OCI-LY1 (cell line): ENCODE results near the gene PPP1R17.

Source experiments
- H2AFZ ChIP-seq: fragments of 200-600 bp; sonication (generic), shearing (Covaris generic); 2 replicates; pipeline ENCODE4 v1.6.0; 2014; ENCODE audit warnings: antibody characterized with exemption, mild to moderate bottlenecking, low read length
- H3F3A ChIP-seq: fragments of 200-600 bp; sonication (generic), shearing (Covaris generic); 2 replicates; pipeline ENCODE4 v1.6.0; 2014; ENCODE audit warnings: mild to moderate bottlenecking, antibody characterized with exemption, low read length, moderate library complexity; ENCODE audit not compliant: insufficient read depth
- H3K27ac ChIP-seq: fragments of 200-600 bp; sonication (generic); 2 replicates; pipeline ENCODE4 v1.5.1; 2014; ENCODE audit warnings: low read length, mixed run types, mild to moderate bottlenecking, low read depth; ENCODE audit not compliant: poor library complexity, severe bottlenecking
- H3K27me3 ChIP-seq: fragments of 200-600 bp; sonication (generic); 2 replicates; pipeline ENCODE4 v1.6.0; 2014; ENCODE audit warnings: antibody characterized with exemption, mild to moderate bottlenecking, low read length, moderate library complexity; ENCODE audit not compliant: insufficient read depth
- H3K36me3 ChIP-seq: fragments of 200-600 bp; sonication (generic); 2 replicates; pipeline ENCODE4 v1.6.1; 2014; ENCODE audit warnings: mild to moderate bottlenecking, antibody characterized with exemption, low read length, moderate library complexity, mixed read lengths; ENCODE audit not compliant: insufficient read depth
- H3K4me1 ChIP-seq: fragments of 200-600 bp; sonication (generic); 2 replicates; pipeline ENCODE4 v1.5.1; 2014; ENCODE audit warnings: mild to moderate bottlenecking, low read length, moderate library complexity; ENCODE audit not compliant: insufficient read depth, severe bottlenecking
- H3K4me2 ChIP-seq: fragments of 200-600 bp; sonication (generic), shearing (Covaris generic); 2 replicates; pipeline ENCODE4 v1.6.1; 2014; ENCODE audit warnings: low read length
- H3K4me3 ChIP-seq: fragments of 200-600 bp; sonication (generic); 2 replicates; pipeline ENCODE4 v1.5.1; 2014; ENCODE audit warnings: low read length, low read depth, mild to moderate bottlenecking, mixed read lengths; ENCODE audit not compliant: poor library complexity, severe bottlenecking
- H3K79me2 ChIP-seq: fragments of 200-600 bp; shearing (Covaris generic); 2 replicates; pipeline ENCODE4 v1.6.1; 2016; ENCODE audit warnings: mixed run types, low read length, mixed read lengths; ENCODE audit not compliant: insufficient read depth
- H3K9ac ChIP-seq: fragments of 200-600 bp; sonication (generic), shearing (Covaris generic); 2 replicates; pipeline ENCODE4 v1.6.1; 2014; ENCODE audit warnings: mild to moderate bottlenecking, low read length, mixed read lengths
- H3K9me2 ChIP-seq: fragments of 200-600 bp; sonication (generic), shearing (Covaris generic); 2 replicates; pipeline ENCODE4 v1.6.1; 2014; ENCODE audit warnings: low read depth, mild to moderate bottlenecking, low read length, mixed read lengths
- H3K9me3 ChIP-seq: fragments of 200-600 bp; shearing (Covaris generic); 2 replicates; pipeline ENCODE4 v1.6.1; 2014; ENCODE audit warnings: low read length, mixed read lengths
- H4K20me1 ChIP-seq: fragments of 200-600 bp; sonication (generic), shearing (Covaris generic); 2 replicates; pipeline ENCODE4 v1.6.0; 2016; ENCODE audit warnings: mild to moderate bottlenecking, low read length; ENCODE audit not compliant: insufficient read depth
- EZH2 ChIP-seq: fragments of 200-600 bp; sonication (generic), shearing (Covaris generic); IDR thresholded peaks from 2 replicates; pipeline ENCODE4 v1.8.0; 2017; ENCODE audit warnings: borderline replicate concordance, mixed run types, mild to moderate bottlenecking, antibody characterized with exemption, low read length, moderate library complexity, mixed read lengths
- TF ChIP-seq, protein P1 (sequence below): fragments of 200-600 bp; sonication (generic), shearing (Covaris generic); IDR thresholded peaks from 2 replicates; pipeline ENCODE4 v1.5.1; 2017; ENCODE audit warnings: mild to moderate bottlenecking, antibody characterized with exemption, low read length, moderate library complexity, mixed read lengths

PPP1R17 gene

DNA sequence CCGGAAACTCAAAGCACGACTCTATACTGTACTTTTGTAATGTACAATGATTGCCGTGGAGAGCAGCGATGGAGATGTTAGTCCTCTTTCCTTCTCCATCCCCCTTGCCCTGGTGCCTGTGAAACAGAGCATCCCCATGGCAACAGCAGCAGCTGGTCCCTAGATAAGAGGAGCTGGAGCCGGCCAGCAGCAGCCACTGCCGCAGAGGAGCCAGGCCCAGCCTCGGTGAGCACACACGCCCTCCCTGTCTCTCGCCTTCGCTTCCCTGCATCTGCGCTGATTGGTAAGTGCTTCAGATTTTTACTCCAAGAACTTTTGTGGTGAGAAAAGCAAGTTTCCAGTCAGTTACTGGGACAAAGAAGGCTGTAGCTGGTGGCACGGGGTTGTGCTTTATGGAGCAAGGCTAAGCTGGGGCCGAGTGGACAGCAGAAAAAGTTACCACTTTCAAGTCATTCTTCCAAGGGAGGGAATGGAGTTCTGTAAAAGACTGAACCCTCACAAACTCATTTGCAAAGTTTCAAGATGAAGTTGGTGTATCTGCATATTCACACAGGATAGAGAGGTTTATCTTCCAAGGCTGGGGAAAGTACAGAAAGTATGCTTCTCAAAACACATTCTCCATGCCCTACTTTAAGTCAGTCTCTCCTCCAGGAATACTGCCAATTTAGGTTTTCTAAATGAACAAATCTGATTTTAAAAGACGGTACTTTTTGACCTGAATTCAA, at the start of gene PPP1R17:
Gene PPP1R17, plus strand, starts transcription at position 192 of the 725 bp plus-strand sequence. CDS start 5,227 bp downstream, outside the sequence.
- Histone ChIP-seq H3K27me3 (no peaks in the 10 kb centered on the region), H4K20me1 (no peaks in the 10 kb centered on the region), H3K4me3 (no peak within 1 kb of the TSS), H3K9me2 (no peaks in the 10 kb centered on the region), H3K4me1 (no peaks in the 10 kb centered on the region), H3K9ac (no peak within 1 kb of the TSS), H3K9me3 (no peaks in the 10 kb centered on the region), H3K79me2 (no peaks in the 10 kb centered on the region), H3K36me3 (no peaks in the 10 kb centered on the region), H3K27ac (no peak within 1 kb of the TSS), H3F3A (no peaks in the 10 kb centered on the region), H3K4me2 (no peak within 1 kb of the TSS), H2AFZ (no peak within 1 kb of the TSS)
- TF ChIP-seq, protein P1, sequence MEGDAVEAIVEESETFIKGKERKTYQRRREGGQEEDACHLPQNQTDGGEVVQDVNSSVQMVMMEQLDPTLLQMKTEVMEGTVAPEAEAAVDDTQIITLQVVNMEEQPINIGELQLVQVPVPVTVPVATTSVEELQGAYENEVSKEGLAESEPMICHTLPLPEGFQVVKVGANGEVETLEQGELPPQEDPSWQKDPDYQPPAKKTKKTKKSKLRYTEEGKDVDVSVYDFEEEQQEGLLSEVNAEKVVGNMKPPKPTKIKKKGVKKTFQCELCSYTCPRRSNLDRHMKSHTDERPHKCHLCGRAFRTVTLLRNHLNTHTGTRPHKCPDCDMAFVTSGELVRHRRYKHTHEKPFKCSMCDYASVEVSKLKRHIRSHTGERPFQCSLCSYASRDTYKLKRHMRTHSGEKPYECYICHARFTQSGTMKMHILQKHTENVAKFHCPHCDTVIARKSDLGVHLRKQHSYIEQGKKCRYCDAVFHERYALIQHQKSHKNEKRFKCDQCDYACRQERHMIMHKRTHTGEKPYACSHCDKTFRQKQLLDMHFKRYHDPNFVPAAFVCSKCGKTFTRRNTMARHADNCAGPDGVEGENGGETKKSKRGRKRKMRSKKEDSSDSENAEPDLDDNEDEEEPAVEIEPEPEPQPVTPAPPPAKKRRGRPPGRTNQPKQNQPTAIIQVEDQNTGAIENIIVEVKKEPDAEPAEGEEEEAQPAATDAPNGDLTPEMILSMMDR: no peak
- TF ChIP-seq EZH2: no peak

DNA sequence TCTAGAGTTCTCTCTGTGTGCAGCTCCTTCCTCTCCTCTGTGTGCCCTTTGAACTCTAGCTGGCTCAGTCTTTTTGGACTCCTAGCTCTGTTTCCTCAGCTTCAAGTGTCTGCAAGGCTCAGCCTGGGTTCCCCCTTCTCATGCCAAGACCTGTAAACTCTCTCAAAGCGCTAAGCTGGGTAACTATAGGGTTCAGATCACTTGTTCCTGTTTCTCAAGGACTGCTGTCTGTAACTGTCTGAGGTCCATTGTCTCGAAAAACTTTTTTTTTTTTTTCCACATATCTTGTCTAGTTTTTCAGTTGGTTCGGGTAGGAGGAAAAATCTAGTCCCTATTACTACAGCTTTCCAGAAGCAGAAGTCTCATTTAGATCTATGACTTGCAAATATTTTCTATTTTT, 46.6 kb upstream of the PPP1R17 start:
- no peak overlapping the region for H2AFZ ChIP-seq
- H3K9me2 ChIP-seq: no peaks in the 10 kb centered on the region
- no peak for TF ChIP-seq EZH2
- TF ChIP-seq, protein P1: no peak
- no peak overlapping the region for H3K27ac ChIP-seq
- H3K36me3 ChIP-seq: no peaks in the 10 kb centered on the region
- H4K20me1 ChIP-seq: no peaks in the 10 kb centered on the region
- no peaks in the 10 kb centered on the region for H3K4me1 ChIP-seq
- no peak overlapping the region for H3K9ac ChIP-seq
- H3K27me3 ChIP-seq: no peaks in the 10 kb centered on the region; the same call in 1 of the 2 replicates
- H3K4me3 ChIP-seq: no peak overlapping the region
- no peak overlapping the region for H3K4me2 ChIP-seq
- H3K79me2 ChIP-seq: no peaks in the 10 kb centered on the region
- H3F3A ChIP-seq: no peaks in the 10 kb centered on the region
- H3K9me3 ChIP-seq: no peaks in the 10 kb centered on the region

DNA sequence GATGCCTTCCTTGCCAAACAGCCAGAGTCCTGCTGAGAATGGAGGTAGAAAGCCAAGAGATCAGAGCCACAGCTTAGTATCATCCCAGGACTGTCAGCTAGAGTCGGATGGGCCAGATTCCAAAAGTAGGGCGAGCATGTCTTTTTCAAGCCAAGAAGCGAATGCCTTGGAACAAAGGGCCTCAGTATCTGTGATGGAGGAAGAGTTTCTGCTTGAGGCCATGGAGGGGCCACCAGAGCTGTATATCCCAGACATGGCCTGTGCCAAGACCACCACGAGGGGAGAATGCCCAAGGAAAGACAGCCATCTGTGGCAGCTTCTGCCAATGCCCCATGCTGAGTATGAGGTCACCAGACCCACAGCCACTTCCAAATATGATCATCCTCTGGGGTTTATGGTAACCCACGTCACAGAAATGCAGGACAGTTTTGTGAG, 44.3 kb upstream of the PPP1R17 start:
- Histone ChIP-seq H3K36me3 (no peaks in the 10 kb centered on the region), H3K9ac (no peak overlapping the region), H4K20me1 (no peaks in the 10 kb centered on the region), H3K4me3 (no peak overlapping the region), H3K9me3 (no peaks in the 10 kb centered on the region), H2AFZ (no peak overlapping the region), H3K9me2 (no peaks in the 10 kb centered on the region), H3K27ac (no peak overlapping the region), H3F3A (no peaks in the 10 kb centered on the region), H3K27me3 (no peaks in the 10 kb centered on the region; the same call in 1 of the 2 replicates), H3K4me1 (no peaks in the 10 kb centered on the region), H3K79me2 (no peaks in the 10 kb centered on the region), H3K4me2 (no peak overlapping the region)
- TF ChIP-seq, protein P1: no peak
- TF ChIP-seq EZH2: no peak
